DMS153 treated with DMSO at 0.1 percent for 48 hours (cell line): ENCODE data around the gene CHTOP.
"Not testable (repeated sequence)": the region's sequence is repeated elsewhere in the genome, so short reads cannot be mapped to it uniquely, and the experiment has no call there.

Experiments used
- DNase-seq: peaks from one replicate; lab custom pipeline; 2025; ENCODE audit not compliant: unreplicated experiment; lab: John Stamatoyannopoulos, UW

The CHTOP gene, protein sequence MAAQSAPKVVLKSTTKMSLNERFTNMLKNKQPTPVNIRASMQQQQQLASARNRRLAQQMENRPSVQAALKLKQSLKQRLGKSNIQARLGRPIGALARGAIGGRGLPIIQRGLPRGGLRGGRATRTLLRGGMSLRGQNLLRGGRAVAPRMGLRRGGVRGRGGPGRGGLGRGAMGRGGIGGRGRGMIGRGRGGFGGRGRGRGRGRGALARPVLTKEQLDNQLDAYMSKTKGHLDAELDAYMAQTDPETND

DNA sequence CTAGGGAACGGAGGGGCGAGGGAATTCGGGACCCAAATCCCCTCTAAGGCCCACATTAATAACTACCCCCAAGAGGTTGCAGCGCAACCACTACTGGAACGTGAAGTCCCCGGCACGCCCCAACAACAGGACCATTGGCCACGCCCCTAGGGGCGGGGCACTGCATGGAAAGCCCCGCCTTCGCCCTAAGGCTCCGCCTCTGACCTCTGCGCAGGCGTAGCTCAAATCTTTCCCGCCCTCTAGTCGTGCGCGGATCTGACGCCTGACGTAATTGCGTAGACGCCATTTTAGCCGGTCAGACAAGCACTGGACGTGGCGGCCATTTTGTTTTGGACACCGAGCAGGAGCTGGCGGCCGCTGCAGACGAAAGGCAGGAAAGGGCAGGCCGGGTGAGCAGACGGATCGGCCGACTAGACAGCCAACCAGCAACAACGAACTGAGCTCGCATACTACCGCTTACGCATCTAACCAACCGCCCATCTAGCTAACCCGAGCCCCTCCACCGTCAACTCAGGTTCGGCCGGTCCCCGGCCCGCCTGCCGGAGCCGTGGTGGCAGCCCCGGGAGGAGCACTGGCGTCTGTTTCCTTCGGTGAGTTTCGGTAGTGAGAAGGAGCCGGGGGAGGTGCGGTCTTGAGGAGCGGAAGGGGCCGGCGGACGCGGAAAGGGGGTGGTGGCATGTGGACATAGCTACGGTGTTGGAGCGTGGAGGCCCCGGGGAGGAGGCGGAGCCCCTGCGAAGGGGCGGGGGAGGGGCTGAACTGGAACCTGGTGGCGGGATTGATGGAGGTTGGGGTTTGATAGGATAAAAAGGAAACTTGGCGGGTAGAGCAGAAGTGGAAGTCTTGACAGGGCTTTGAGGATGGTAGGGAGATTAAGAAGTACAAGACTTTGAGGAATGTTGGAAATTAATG is at the start of gene CHTOP:
Gene CHTOP, plus strand, starts transcription at position 313 of the 912 bp plus-strand sequence. CDS start 2,523 bp downstream, outside the sequence.
- DNase-seq: peak; percentile 98

DNA sequence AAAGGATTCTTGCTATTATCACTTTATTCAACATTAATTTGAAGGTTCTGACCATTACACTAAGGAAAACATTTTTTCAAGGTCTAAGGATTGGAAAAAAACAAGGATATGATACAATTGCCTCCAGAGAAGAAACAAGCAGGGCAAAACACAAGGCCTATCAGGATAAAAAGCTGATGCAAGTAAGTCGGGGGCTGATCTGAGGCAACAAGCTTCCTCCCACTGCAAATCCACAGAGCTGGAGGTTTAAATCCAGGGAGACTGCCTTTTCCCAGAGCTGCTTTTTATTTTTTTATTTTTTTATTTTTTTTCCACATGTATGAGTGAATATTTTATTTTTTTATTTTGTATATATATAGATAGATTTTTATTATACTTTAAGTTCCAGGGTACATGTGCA is 48.9 kb upstream of the CHTOP start:
- no peak for DNase-seq

DNA sequence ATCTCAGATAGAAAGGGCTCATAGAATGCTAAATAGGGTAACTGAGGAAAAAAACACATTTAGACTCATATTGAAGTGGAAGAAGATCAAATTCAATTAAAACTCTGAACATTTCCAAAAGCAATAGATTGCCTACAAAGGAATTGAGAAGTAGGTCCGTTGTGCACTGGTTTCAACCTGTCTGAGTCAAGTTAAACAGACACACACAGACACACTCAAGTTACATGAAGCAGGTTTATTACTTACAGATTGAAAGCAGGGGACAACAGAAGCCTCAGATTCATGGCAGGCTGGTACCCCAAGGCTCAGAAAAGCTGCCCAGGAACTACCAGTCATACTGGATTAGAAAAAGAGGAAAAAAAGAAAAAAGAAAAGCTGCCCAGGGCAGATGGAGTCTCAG is 47.5 kb upstream of the CHTOP start:
- no peak for DNase-seq

DNA sequence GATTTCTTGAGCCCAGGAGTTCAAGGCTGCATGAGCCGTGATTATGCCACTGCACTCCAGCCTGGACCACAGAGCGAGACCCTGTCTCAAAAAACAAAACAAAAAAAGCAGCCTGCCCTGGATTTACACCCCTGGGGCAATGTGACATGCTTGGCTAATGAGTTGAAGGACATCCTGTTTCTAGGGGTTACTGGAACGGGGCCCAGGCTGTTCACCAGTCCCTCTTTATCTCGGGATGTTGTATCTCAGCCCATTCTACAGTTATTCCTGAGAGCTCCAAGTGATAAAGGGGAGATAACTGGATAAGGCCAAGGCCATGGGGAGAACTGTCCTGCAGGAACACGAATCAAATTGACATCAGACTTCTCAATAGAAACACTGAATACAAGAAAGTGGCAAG is 46.6 kb upstream of the CHTOP start:
- DNase-seq: no peak

DNA sequence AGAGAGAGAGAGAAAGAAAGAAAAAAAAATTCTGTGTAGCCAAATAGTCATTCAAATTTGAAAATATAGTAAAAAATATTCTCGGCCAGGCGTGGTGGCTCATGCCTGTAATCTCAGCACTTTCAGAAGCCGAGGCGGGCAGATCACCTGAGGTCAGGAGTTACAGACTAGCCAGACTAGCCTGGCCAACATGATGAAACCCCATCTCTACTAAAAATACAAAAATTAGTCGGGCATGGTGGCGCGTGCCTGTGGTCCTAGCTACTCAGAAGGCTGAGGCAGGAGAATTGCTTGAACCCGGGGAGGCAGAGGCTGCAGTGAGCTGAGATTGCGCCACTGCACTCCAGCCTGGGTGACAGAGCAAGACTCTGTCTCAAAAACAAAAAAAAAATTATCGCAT is 45.8 kb upstream of the CHTOP start:
- DNase-seq: not testable (repeated sequence)

DNA sequence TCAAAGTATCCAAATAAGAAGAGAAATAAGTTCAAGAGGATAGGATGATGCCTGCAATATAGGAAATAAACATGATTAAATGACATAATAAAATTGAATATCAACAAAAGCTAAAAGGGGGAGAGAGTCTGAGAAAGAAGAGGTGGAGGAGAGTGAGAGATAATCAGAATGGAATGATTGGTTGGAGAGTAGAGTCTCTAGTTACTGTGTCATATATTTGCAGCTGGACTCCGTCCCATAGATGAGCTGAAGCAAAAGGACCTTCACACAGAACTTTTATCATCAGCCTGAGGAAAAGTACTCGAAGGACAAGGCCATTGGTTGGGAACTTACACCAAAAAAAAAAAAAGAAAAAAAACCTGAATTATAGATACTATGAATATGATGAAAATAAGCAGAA is 45.4 kb upstream of the CHTOP start:
- no peak for DNase-seq

DNA sequence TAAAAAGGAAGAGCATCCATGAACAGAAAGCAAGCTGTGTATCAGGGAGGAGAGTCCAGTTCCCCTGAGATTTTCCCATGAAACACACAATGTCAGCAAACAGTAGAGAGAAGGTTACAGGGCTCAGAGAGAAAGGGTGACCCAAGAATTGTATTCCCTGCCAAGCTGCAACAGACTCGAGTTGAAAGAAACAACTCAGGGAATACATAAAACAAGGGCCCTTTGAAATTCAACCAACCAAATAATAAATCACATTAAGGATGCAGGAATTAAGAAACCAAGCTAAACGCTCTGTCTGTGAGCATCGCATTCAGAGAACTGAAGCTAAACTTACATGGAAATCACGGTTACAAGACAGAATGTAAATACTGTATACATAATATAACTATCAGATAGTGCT is 41.1 kb upstream of the CHTOP start:
- no peak for DNase-seq

DNA sequence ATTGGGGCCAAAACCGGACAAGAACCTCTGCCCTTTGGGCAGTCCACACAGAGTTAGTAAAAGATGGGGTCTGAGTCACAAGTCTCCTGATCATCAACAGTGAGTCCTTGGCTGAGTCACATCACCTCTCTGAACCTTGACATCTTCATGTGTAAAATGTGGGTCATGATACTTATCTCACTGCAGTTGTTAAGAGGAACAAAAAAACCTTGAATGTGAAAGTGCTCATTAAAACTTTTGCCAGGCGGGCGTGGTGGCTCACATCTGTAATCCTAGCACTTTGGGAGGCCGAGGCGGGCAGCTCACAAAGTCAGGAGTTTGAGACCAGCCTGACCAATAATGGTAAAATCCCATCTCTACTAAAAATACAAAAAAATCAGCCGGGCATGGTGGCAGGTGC is 36.7 kb upstream of the CHTOP start:
- DNase-seq: no peak

DNA sequence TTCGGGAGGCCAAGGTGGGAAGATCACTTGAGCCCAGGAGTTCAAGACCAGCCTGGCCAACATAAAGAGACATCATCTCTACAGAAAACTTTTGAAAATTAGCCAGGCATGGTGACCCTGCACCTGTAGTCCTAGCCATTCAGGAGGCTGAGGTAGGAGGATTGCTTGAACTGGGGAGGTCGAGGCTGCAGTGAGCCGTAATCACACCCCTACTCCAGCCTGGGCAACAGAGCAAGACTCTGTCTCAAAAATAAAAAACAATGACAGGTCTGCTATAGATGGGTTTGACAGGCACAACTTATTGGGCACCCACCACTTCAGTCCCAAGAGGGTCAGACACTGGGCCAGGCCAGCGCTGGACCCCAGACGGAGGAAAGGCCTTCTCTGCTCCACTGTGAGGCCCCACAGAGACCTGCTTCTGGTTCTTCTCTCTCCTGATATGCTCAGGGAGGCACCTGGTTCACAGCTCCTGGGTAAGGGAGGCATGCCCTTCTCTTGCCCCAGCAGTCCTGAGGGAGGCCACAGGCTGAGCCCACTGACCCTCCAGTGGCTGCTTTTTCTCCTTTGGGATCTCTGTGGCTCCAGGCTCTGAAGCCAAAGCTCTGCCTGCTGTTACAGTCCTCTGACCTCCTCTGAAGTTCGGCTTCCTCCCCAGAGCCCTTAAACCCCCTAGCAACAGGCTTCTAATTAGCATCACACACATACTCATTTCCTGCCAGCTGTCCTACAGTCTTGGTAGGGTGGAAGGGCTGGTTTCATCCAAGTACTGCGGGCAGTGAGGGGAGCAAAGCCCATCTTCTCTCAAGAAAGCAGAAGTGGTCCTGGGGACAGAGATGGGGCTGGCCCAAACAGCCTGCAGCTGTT is 35.3 kb upstream of the CHTOP start:
- DNase-seq: no peak

DNA sequence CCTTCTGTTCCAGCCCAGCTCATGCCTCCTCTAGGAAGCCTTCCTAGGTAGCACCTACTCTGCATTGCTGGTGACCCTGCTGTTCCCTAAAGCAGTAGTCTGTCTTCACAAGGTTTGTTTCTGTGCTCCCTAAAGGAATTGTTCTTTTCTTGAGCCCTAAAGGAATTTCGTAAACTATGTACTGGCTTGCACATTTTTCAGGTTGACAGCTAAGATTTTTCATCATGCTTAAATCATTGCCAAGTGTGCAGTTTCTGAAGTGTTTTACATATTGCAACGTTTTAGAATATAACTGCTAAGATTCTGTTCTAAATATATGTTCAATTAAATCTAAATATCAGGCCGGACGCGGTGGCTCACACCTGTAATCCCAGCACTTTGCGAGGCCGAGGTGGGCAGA is 34.0 kb upstream of the CHTOP start:
- DNase-seq: no peak

DNA sequence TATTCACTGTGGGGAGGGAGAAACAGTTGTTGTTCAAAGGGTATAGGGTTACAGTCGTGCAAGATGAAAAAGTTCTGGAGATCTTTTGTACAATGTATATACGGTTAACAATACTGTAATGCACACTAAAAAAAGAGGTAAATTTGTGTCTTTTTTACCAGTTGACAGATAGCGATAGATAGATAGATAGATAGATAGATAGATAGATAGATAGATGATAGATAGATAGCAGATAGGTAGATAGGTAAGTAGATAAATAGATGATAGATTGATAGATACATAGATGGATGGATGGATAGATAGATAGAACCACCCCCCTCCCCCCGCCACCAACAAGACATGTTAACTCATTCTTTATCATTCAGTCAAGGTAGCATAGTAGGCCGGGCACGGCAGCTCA is 31.1 kb upstream of the CHTOP start:
- DNase-seq: no peak

DNA sequence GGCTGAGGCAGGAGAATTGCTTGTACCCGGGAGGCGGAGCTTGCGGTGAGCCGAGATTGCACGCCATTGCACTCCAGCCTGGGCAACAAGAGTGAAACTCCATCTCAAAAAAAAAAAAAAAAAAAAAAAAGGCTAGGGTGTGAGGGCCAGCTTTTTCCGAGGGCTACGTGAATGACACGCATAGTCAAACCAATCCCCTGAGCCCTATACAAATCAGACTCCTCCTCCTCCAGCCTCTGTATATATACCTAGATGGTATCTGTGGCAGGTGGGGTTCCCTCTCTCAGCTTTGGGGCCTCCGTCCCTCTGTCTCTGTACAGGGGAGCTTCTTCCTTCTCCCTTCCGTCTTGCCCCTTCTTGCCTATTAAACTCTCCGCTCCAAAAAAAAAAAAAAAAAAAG is 27.7 kb upstream of the CHTOP start:
- DNase-seq: no peak

DNA sequence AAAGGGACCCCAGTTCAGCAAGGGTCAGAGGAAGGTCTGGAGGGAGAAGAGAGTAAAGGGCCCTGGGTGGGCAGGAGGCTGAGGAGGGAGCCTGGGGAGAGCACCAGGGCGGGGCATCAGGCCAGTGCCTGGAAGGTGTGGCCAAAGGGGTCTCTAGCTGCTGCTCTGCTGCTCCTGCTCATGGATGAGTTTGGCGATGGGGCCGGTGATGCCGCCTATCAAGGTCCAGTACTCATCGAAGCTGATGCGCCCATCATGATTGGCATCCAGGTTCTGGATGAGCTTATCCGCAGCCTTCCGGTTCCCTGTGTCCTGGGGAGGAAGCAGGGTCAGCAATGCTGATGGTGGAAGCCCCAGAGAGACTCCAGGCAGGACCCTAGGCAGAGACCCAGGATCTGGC is 26.5 kb upstream of the CHTOP start:
- DNase-seq: no peak

DNA sequence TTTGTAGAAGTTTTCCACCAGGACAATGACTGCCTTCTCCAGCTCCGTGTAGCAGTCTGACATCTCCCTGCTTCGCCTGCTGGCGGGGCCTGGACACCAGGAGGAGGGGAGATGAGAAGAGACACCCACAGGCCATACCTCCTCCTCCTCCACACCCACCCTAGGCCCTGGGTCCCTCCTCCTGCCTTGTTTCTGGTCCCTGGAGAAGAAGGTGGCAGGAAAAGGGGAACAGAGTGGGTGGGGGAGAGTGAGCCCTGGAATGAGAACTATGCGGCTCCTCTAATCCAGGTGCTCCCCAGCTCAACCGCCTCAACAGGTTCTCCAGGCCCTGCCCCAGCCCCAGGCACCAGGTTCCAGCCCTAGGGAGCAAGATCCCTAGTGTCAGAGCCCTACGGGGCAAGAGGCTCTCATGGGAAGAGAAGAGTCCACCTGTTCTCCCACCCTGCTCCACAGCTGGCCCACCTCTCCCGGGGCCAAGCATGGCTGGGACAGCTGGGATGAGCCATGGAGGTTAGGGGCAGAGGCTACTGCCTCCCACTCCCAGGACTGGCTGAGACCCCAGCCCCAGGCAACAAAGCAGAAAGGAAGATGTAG is 25.7 kb upstream of the CHTOP start:
- no peak for DNase-seq

DNA sequence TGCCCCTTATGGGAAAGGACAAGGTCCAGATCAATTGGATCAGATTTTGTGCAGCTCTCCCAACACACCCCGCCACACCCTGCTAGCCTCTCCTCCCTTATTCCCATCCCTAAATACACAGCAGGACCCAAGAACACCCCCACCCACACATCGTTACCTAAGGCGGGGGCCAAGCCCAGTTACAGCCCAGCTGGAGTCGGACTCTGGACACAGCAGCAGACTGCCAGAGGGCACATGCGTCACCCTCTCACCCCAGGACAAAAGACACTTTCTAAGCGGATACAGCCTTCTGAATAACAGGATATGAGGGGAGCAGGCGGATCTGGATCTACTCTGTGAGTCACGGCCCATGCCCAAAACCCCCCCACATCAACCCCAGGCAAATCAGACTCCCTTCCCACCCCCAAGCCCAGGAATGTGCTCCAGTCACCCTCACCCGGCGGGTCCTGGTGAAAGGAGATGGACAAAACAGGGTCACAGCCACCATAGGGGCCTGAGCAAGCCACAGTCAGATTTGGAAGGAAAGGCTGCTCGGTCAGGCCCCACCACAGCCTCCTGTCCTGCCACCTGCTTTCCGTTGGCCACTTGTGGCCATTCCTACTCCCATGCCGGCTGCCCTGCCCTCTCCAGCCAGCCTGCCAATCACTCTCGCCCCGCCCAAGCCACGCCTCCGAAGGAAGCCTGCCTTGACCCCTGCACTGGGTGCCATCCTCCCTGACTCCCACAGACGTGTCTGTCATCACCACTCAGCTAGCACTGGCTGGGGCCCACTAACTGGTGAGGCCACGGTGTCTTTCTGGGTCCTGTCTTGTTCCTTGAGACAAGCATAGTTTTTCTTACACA is 24.9 kb upstream of the CHTOP start:
- no peak for DNase-seq

DNA sequence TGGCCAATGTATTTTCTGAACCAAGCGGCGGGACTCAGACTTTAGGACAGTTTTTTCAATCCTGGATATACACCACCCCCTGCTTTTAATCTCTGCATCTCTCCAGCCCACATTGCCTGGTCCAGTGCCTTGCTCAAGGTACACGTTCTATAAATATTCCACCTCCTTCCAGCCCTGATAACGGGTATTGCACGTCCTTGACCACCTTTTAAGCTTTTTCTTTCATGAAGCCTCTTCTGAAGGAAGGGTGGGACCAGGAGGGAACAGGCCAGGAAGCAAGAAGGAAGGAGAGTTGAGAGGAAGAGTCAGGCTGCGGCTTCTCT is 24.3 kb upstream of the CHTOP start:
- DNase-seq: no peak

DNA sequence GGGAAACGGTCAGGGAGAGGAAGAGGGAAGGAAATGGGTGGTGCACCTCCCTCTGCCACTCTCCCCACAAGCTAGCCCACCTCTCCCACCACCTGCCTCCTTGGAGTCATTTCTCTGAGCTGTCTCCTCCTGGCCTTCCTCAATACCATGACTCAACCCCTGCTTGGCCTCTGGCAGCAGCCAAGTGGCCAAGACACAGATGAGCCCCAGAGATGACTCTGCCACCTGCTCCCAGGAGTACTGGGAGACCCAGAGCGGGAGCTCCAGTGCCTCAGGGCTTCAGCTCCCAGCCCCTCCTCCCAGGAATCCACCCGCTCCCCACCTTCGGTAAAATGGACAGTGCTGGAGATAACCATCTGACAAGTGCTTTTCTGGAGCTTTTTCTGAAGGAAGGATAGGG is 23.5 kb upstream of the CHTOP start:
- DNase-seq: no peak

DNA sequence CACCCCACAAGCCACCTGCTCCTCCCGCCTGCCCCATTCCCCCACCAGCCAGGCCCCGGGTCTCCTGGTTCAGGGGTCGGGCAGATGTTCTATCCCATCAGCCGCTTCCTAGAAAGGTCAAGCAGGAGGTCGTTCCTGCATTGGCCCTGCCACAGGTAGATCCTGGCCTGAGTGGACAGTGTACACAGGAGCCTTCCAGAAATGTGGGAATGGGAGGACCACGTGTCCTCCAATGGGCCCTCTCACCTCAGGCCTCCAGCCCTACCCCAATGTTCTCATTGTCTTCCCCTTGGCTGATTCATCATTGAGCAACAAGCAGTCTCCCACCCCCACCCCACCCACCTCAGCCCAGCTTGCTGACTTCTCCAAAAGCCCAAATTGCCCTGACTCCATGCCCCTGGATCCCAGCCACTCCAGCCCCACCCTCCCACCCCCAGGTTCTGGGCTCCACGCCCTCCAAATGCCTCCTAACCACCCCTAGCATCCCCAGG is 23.0 kb upstream of the CHTOP start:
- DNase-seq: no peak

DNA sequence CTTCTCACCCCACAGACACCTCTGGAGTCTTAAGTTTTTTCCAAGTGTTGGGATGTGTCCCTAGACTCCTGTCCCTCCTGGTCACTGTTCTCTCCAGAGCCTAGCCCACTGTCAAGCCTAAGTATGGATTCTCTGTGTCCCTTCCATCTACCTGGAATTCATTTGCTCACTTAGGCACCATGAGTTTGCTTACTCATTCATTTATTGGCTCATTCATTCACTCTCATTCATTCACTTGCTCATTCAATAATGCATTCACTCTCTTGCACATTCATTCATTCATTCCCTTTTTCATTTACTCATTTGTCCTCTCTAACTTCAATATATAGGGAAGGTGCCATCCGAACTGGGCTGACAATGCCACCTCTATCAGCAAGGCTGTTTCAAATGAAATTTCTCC is 22.5 kb upstream of the CHTOP start:
- DNase-seq: no peak

DNA sequence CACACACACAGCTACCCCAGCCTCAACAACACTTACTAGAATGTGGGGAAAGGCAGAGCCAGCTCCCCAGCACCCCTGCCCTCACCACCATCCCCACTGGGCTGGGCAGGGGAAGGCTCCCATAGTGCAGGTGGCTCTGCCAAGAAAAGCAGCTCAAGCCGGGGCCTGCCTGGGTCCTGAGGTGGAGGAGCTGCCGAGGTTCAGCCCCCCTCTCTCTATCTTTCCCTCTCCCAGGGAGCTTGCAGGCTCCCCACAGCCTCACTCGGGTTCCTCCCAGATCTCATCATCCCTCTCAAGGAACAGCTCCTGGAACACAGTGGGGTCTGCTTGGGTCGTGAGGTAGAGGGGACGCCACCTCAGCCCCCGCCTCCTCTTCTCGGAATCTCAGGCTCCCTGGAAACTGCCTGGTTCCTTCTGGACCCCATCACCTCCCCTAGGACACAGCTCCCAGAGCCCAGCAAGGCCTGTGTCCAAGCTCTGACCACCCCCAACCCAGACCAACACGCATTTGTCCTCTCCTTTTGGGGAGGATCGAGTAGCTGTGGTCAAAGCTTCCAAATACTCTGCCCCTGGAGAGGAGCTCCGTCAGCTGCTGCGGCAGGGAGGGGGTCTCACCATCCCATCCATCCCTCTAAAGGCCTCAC is 21.6 kb upstream of the CHTOP start:
- DNase-seq: no peak
